Measurements from ENCODE around the gene BTN2A1.
"Not testable (repeated sequence)": the region's sequence is repeated elsewhere in the genome, so short reads cannot be mapped to it uniquely, and the experiment has no call there.

Gene BTN2A1

DNA sequence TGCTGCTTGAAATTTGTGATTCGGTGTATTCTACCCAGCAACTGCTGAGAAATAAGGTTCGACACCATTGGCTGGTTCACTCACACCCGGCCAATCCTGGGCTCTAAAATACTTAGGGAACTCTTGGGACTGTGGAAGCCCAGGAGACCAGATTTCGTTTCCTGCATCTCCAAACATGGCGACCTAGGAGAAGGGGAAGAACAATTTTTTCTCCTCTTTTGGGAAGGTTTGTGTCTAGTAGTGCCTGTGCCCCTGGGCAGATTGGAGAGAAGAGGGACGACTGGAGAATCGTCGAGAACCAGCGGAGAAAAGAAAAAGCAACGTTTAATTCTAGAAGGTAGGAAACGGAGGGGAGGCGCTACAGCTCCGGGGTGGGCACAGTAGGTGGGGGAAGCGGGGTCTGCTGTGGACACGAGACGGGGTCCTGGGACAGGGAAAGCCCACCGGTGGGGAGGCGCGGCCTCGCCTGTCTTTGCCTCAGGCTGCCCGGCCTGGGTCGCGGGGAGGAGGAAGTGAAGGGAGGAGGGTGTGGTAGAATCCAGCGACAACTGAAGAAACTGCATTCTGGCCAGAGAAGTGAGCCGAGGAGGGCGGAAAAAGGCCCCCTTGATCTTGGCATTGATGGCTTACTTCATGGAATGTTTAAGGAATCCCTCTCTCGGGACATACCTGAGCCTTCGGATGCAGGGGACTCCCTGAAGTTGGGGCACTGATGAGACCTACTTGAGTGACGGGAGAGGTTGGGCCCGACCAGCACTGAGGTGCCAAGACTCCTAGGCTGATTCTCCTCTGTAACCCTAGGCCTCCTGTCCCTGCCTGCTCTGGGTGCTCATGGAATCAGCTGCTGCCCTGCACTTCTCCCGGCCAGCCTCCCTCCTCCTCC, at the start of gene BTN2A1:
TSS of gene BTN2A1 (plus strand) at position 150 of the 883 bp plus-strand sequence. CDS start at position 832, 682 bp downstream.
- peak; percentile 82 for DNase-seq

DNA sequence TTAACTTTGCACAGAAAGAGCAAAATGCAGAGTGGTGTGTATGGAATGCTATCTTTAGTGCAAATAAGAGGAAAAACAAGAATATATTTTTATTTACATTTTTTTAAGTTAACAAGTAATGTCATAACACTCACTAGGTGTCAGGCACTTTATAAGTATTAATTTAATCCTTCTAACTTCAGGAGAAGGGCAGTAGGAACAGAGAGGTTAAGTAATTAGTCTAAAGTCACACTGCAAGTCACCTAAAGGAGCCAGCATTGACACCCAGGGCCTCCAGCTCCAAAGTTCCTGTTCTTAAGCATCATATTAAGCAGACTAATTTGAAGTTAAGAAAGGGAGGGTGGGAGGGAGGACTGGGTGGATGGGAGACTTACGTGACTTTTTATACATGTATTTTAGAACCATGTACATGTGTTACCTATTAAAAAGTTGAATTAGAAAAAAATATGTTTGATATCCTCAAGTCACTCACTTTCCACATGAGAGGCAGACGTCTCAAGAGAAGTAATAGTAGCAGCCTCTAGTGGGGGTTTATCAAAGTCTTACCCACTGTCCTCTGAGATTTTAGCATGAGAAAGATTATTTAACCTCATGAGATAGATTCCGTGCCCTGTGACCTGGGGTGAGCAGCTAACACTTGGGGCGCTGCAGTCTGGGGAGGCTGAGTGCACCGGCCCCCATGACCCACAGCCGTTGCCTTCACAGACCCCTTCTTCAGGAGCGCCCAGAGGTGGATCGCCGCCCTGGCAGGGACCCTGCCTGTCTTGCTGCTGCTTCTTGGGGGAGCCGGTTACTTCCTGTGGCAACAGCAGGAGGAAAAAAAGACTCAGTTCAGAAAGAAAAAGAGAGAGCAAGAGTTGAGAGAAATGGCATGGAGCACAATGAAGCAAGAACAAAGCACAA, 48.7 kb upstream of the BTN2A1 start:
- DNase-seq, result no peak

DNA sequence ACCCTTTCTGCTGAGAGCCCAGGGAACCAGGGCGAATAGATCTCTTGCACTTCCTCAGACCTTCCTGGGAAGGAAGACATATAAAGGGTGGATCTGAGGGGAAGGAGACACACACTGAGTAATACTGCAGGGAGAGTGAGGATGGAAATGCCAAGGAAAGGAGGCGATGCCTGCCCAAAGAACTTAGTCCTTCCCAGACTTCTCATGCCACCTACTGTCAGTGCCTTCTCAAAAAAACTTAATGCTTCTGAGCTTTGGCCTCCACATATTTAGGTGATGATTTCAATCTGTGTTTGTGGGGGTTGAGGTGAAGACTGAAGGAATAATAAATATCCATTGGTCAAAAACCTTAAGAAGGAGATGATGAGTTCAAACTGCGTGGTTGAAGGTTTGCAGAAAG, 46.0 kb upstream of the BTN2A1 start:
- no peak for DNase-seq

DNA sequence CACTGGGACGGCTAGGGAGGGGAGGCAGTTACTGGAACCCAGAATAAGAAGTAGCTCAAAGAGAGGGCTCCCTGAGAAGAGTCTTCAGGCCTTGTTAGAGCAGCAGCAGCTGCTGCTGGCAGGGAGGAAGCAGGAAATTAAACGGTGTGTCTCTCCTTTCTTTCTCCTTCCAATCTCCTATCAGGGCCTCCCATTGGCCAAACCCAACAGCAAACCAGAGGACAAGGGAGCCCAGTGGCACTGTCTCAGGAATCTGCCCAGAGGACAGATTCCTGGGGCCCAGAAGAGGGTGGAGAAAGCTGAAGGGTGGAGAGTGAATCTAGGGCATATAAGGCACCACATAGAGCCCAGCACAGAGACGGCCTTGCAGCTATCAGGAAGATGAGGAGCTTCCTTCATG, 45.5 kb upstream of the BTN2A1 start:
- DNase-seq, result no peak

DNA sequence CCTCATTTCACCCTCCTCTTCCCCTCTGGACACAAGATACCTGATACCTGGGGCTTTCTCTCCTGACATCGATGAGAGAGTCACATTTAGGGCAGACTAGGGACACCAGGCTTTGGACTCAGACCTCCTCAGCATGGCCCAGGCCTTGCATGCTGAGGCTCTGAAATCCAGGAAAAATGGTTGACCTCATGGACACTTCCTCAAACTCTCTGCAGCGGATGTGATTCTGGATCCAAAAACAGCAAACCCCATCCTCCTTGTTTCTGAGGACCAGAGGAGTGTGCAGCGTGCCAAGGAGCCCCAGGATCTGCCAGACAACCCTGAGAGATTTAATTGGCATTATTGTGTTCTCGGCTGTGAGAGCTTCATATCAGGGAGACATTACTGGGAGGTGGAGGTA, 44.8 kb upstream of the BTN2A1 start:
- DNase-seq, result no peak

DNA sequence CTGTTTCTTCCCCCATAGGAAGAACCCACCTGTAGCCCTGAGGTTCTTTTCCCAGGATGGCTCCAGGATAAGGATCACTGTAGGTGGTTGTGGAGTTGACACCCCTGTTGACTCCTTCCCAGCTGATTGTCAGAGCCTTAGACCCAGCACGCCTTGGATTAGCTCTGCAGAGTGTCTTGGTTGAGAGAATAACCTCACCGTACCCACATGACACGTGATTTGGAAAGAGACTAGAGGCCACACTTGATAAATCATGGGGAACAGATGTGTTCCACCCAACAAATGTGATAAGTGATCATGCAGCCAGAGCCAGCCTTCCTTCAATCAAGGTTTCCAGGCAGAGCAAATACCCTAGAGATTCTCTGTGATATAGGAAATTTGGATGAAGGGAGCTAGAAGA, 43.5 kb upstream of the BTN2A1 start:
- DNase-seq, result no peak

- no peak for DNase-seq
Observed at GRCh38 chr6:26415036-26415614, 42.6 kb upstream of the BTN2A1 start.

GRCh38 chr6:26415791-26416190, 42.0 kb upstream of the BTN2A1 start:
- DNase-seq, result no peak

GRCh38 chr6:26416288-26416687, 41.5 kb upstream of the BTN2A1 start:
- DNase-seq, result no peak

- not testable (repeated sequence) for DNase-seq
Observed at GRCh38 chr6:26418077-26418476, 39.7 kb upstream of the BTN2A1 start.

DNA sequence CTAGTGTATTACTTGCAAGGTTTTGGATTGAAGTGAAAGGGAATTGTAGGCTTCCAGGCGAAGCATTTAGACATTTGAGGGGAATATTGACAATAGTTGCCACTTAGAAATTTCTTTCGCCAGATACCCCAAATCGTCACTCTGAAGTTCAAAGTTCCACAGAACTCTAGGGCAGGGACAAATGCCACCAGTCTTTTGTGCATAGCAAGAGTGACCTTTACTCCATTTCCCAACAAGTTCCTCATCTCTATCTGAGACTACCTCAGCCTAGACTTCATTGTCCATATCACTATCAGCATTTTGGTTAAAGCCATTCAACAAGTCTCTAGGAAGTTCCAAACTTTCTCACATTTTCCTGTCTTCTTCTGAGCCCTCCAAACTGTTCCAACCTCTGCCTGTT, 39.0 kb upstream of the BTN2A1 start:
- DNase-seq, result not testable (repeated sequence)

DNA sequence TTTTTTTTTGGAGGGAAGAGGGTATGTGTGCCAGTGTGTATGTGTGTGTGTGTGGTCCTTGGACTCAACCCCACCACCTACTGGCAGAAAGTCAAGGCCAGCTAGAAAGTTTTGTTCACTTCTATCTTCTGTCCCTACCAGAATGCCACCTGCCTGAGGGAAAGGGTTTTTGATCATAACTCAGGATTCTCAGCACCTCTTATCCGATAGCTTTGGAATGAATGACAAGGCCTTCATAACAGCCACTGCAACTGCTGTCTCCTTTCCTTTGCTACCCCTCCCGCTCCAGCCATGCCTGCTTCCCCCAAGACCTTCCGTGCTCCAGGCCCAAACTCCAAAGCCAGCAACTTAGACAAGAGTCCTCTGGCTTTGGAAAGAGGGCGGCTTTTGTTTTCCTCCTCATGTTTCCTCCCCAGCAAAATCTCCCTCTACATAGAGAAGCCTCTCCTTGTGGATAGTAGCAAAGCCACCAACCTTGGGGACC, 37.0 kb upstream of the BTN2A1 start:
- no peak for DNase-seq

DNA sequence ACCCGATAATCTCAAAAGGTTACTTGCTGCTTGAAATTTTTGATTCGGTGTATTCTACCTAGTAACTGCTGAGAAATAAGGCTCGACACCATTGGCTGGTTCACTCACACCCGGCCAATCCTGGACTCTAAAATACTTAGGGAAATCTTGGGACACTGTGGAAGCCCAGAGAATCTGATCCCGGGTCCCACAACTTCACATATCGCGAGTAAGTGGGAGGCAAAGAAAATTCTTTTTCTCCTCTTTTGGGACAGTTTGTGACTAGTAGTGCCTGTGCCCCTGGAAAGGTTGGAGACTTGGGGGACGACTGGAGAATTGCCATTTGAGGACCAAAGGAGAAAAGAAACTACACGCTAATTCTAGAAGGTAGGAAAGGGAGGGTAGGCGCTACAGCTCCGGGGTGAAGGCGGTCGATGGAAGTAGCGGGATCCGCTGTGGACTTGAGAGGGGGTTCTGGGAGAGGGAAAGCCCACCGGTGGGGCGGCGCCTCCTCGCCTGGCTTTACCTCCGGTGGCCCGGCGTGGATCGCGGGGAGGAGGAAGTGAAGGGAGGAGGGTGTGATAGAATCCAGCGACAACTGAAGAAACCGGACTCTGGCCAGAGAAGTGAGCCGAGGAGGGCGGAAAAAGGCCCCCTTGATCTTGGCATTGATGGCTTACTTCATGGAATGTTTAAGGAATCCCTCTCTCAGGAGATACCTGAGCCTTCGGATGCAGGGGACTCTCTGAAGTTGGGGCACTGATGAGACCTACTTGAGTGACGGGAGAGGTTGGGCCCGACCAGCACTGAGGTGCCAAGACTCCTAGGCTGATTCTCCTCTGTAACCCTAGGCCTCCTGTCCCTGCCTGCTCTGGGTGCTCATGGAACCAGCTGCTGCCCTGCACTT, 36.3 kb upstream of the BTN2A1 start:
- DNase-seq, result peak; percentile 84

- no peak for DNase-seq
Observed at GRCh38 chr6:26422329-26422728, 35.4 kb upstream of the BTN2A1 start.

DNA sequence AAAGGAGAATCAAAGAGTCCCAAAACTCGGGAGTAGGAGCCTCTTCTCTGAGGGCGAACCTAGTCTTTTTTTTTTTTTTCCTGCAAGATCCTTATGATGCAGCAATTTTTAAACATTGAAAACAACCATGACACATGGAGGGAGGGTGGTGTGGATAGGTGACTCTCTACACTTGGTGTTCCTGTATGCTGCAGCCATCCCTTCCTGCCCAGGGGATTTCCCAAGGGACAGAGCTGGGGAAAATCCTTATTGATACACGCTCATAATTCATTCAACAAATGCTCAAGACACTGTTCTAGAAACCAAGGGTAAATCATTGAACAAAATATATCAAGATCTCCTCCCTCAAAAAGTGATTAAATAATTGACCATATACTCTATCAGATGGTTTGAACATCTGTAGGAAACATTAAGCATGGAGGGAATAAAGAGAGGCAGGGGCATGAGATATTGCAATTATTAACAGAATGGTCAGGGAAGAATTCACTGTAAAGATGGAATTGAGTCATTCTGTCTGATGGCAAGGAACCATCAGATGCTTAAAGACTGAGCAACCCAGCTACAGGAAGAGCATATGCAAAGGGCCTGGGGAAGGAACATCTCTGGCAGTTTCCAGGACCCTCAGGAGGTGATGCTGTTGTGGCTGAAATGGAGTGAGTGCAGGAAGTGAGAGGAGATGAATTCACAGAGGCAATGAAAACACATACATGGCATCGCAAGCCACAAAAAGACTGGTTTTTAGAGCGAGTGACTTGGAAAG, 30.9 kb upstream of the BTN2A1 start:
- no peak for DNase-seq

GRCh38 chr6:26427451-26427809, 30.3 kb upstream of the BTN2A1 start:
- DNase-seq, result no peak

GRCh38 chr6:26428206-26428605, 29.5 kb upstream of the BTN2A1 start:
- DNase-seq, result no peak

DNA sequence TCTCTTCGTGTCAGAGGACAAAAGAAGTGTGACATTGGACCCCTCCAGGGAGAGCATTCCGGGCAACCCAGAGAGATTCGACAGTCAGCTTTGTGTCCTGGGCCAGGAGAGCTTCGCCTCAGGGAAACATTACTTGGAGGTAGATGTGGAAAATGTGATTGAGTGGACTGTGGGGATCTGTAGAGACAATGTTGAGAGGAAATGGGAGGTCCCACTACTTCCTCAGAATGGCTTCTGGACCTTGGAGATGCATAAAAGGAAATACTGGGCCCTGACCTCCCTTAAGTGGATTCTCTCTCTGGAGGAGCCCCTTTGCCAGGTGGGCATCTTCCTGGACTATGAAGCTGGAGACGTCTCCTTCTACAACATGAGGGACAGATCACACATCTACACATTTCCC, 27.0 kb upstream of the BTN2A1 start:
- no peak for DNase-seq

DNA sequence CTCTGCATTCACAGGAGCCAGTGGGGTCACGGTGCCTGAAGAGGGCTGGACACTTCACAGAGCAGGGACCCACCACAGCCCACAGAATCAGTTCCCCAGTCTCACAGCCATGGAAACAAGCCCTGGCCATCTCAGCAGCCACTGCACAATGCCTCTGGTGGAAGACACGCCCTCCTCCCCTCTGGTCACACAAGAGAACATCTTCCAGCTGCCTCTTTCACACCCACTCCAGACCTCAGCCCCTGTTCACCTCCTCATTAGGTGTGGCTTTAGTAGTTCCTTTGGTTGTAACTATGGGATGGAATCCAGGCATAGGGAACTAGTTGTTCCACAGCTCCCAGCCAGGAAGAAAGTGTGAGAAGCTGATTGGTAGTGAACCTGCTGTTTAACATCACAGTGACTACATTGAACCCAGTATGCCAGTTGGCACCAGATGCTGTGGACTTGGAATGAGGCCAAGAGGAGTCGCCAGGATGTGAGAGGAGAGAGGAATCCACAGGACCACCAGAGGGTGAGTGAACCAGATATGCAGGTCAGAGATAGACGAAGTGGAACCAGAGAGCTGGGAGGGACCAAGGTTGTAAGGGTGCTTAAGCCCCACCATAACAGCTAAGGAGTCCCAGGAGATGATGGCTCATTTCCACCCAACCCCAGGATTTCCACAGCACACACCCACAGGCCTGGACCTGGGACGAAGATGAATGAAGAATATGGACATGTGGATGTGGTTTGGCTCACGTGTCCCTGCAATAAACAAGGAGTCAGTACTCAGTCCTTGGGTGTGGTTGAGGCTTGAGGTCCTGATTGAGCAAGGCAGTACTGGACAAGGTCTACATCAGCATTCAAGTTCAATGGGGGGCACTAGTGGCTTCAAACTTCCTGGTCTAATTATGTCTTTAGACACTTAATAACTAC, 26.2 kb upstream of the BTN2A1 start:
- no peak for DNase-seq

GRCh38 chr6:26432627-26433201, 25.0 kb upstream of the BTN2A1 start:
- DNase-seq, result no peak
